GM23338 (cell line): ENCODE measurements around the gene RAD54L2. TPM values are rescaled to one million over a fixed set of nuclear protein-coding genes. Genes with fewer than 3 reads are reported as not detected.
"Not testable (repeated sequence)": the region's sequence is repeated elsewhere in the genome, so short reads cannot be mapped to it uniquely, and the experiment has no call there.

Source experiments
- ATAC-seq: fragments of 200-7000 bp; cut with Tn5 transposase; 3 replicates; pipeline ENCODE4 v1.9.1; 2020
- DNase-seq: peaks from one replicate; pipeline ENCODE4 v3.0.0-alpha.2; 2015; ENCODE audit warnings: low spot score
- H2AFZ ChIP-seq: fragments of 200-600 bp; sonication (generic); 2 replicates; pipeline ENCODE4 v1.8.0; 2016; ENCODE audit warnings: antibody characterized with exemption, mild to moderate bottlenecking, moderate library complexity
- H3F3A ChIP-seq: fragments of 200-600 bp; sonication (generic); replicated peaks from 2 replicates; pipeline ENCODE4 v1.8.0; 2017; ENCODE audit warnings: antibody characterized with exemption, mixed run types, low read depth
- H3K27ac ChIP-seq: fragments of 200-600 bp; sonication (generic); 2 replicates; pipeline ENCODE4 v1.6.1; 2016; ENCODE audit warnings: low read depth
- H3K27me3 ChIP-seq: fragments of 200-600 bp; sonication (generic); 2 replicates; pipeline ENCODE4 v1.8.0; 2016; ENCODE audit warnings: mild to moderate bottlenecking, mixed run types, moderate library complexity; ENCODE audit not compliant: insufficient read depth
- H3K36me3 ChIP-seq: fragments of 200-600 bp; sonication (generic); 2 replicates; pipeline ENCODE4 v1.8.0; 2016; ENCODE audit warnings: mild to moderate bottlenecking; ENCODE audit not compliant: insufficient read depth
- H3K4me1 ChIP-seq: fragments of 200-600 bp; sonication (generic); 2 replicates; pipeline ENCODE4 v1.8.0; 2016; ENCODE audit warnings: mild to moderate bottlenecking, moderate library complexity; ENCODE audit not compliant: insufficient read depth
- H3K4me2 ChIP-seq: fragments of 200-600 bp; sonication (generic); 2 replicates; pipeline ENCODE4 v1.7.1; 2017; ENCODE audit warnings: mixed run types
- H3K4me3 ChIP-seq: fragments of 200-600 bp; sonication (generic); 2 replicates; pipeline ENCODE4 v1.6.1; 2016; ENCODE audit warnings: mixed run types
- H3K79me2 ChIP-seq: fragments of 200-600 bp; sonication (generic); replicated peaks from 2 replicates; pipeline ENCODE4 v1.8.0; 2017; ENCODE audit warnings: mild to moderate bottlenecking; ENCODE audit not compliant: insufficient read depth
- H3K9me2 ChIP-seq: fragments of 200-600 bp; sonication (generic); 2 replicates; pipeline ENCODE4 v1.8.0; 2017; ENCODE audit not compliant: insufficient read depth
- H4K20me1 ChIP-seq: fragments of 200-600 bp; sonication (generic); replicated peaks from 2 replicates; pipeline ENCODE4 v1.8.0; 2017; ENCODE audit warnings: mild to moderate bottlenecking; ENCODE audit not compliant: insufficient read depth
- H3K27ac Mint-ChIP-seq: 2 replicates; pipeline ENCODE4 v1.8.0; 2020; ENCODE audit warnings: inconsistent platforms, mild to moderate bottlenecking, moderate library complexity, mixed read lengths
- H3K27me3 Mint-ChIP-seq: 3 replicates; pipeline ENCODE4 v1.8.0; 2022; ENCODE audit warnings: low read depth, mild to moderate bottlenecking, moderate library complexity, mixed read lengths, inconsistent platforms; ENCODE audit not compliant: insufficient read depth, poor library complexity
- H3K36me3 Mint-ChIP-seq: 3 replicates; pipeline ENCODE4 v1.8.0; 2021; ENCODE audit warnings: low read depth, mild to moderate bottlenecking, inconsistent platforms, moderate library complexity, mixed read lengths
- H3K4me1 Mint-ChIP-seq: 3 replicates; pipeline ENCODE4 v1.8.0; 2020; ENCODE audit warnings: mild to moderate bottlenecking, inconsistent platforms, mixed read lengths
- H3K4me3 Mint-ChIP-seq: 3 replicates; pipeline ENCODE4 v1.8.0; 2021; ENCODE audit warnings: moderate library complexity, mild to moderate bottlenecking, inconsistent platforms, mixed read lengths
- H3K9me3 Mint-ChIP-seq: 3 replicates; pipeline ENCODE4 v1.8.0; 2020; ENCODE audit warnings: moderate library complexity, mild to moderate bottlenecking, inconsistent platforms, mixed read lengths
- EZH2phosphoT487 ChIP-seq: fragments of 200-600 bp; sonication (generic); IDR thresholded peaks from one replicate; pipeline ENCODE4 v1.8.1; 2018; ENCODE audit warnings: antibody characterized with exemption; ENCODE audit not compliant: unreplicated experiment
- JUNB ChIP-seq: IDR thresholded peaks from one replicate; pipeline ENCODE4 v1.6.1; 2016; ENCODE audit warnings: antibody characterized with exemption; ENCODE audit not compliant: unreplicated experiment
- NANOG ChIP-seq: IDR thresholded peaks from 2 replicates; pipeline ENCODE4 v1.6.1; 2016; ENCODE audit warnings: antibody characterized with exemption, borderline replicate concordance
- ZNF331 ChIP-seq: fragments of 250-450 bp; sonication (Bioruptor Pico); IDR thresholded peaks from 2 replicates; pipeline ENCODE4 v1.5.0; 2020; ENCODE audit warnings: low read depth, mild to moderate bottlenecking, moderate library complexity
- polyA plus RNA-seq: library from polyadenylated mRNA; unstranded; fragments of >200 nt; fragmentation: Nextera tagmentation; extraction: Ambion mirVana; gene quantifications from 2 replicates; pipeline ENCODE4 v1.2.1, GENCODE V29; 2016
- total RNA-seq: library from RNA; depleted of rRNA; stranded (reverse); fragments of >200 nt; shearing (Covaris generic); gene quantifications from 2 replicates; pipeline ENCODE4 v1.2.3, GENCODE V29; 2014
- TF ChIP-seq, protein P1 (sequence below): IDR thresholded peaks from 2 replicates; pipeline ENCODE4 v1.6.1; 2016; ENCODE audit warnings: antibody characterized with exemption
- TF ChIP-seq, protein P2 (sequence below): IDR thresholded peaks from one replicate; pipeline ENCODE4 v1.6.1; 2018; ENCODE audit warnings: antibody characterized with exemption; ENCODE audit not compliant: unreplicated experiment
- TF ChIP-seq, protein P3 (sequence below), 2 experiments: fragments of 200-600 bp in 1 of 2; sonication (generic) in 1 of 2; conservative IDR thresholded peaks; 2 replicates each; pipeline versions ENCODE4 v1.5.1 to v1.6.1; 2016 to 2017; ENCODE audit warnings: antibody characterized with exemption in 2 of 2, low read depth in 2 of 2, mild to moderate bottlenecking in 2 of 2, moderate library complexity in 1 of 2

Gene RAD54L2
- total and polyA plus RNA-seq, 2 experiments from 2014 or later: 9.4 to 29.2 TPM

DNA sequence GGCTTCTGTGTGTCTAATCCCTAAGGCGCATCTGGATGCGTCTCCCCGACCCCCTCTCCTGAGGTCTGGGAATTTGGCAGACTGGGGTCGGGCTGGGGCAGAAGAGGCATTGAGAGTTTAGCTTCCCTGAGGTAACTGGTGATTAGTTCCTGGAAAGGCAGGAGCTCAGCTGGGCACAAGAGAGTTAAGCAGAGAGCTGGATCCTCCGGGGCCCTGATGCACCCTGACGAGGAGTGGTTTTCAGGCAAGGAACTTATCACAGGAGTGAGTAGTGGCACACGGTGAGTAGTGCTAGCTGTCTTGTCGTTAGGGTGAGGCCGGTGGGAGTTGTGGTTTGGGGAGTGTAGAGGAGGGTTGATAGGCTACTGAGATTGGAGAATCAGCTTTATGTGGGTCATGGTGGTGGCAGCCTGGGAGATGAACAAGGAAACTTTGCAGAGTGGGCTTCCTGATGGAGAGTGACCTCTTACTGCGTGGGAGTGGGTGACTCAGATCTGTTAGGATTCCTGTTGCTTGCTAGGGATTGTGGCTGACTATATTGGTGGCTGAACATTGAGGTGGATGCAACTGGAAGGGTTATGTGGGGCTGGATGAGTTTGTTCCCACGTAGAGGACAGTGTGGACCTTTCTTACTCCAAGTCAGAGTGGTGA lies 897 bp downstream of the RAD54L2 start (continued):
- no peak for TF ChIP-seq JUNB

DNA sequence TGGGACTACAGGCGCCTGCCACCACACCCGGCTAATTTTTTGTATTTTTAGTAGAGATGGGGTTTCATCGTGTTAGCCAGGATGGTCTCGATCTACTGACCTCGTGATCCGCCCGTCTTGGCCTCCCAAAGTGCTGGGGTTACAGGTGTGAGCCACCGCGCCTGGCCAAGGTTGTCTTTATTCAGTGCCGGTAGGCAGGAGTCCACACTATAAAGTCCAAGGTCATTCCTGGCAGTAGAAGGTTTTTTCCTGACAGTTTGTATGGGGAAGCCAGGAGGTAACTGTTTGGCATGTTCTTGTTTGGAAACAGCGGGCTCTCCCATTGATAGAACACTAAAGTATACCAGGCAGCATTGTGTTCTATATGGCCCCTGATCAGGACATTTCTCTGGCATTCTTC lies 4.1 kb downstream of the RAD54L2 start:
- DNase-seq, H3K27ac Mint-ChIP-seq, H3K27me3 ChIP-seq, H3K36me3 ChIP-seq, H3K4me2 ChIP-seq, H3K9me2 ChIP-seq, ATAC-seq, H2AFZ ChIP-seq, H3K4me3 Mint-ChIP-seq, H3K4me3 ChIP-seq, H3K9me3 Mint-ChIP-seq, H3F3A ChIP-seq, H3K27ac ChIP-seq: not testable (repeated sequence)
- Mint-ChIP-seq H3K36me3 (peaks cover 19% of the 10 kb centered on the region; the same call in 2 of the 3 replicates), H3K4me1 (peaks cover 11% of the 10 kb centered on the region), H3K27me3 (peaks cover 11% of the 10 kb centered on the region)
- H3K4me1 ChIP-seq: peaks cover 15% of the 10 kb centered on the region
- peaks cover 13% of the 10 kb centered on the region for H4K20me1 ChIP-seq
- H3K79me2 ChIP-seq: peaks cover 89% of the 10 kb centered on the region

DNA sequence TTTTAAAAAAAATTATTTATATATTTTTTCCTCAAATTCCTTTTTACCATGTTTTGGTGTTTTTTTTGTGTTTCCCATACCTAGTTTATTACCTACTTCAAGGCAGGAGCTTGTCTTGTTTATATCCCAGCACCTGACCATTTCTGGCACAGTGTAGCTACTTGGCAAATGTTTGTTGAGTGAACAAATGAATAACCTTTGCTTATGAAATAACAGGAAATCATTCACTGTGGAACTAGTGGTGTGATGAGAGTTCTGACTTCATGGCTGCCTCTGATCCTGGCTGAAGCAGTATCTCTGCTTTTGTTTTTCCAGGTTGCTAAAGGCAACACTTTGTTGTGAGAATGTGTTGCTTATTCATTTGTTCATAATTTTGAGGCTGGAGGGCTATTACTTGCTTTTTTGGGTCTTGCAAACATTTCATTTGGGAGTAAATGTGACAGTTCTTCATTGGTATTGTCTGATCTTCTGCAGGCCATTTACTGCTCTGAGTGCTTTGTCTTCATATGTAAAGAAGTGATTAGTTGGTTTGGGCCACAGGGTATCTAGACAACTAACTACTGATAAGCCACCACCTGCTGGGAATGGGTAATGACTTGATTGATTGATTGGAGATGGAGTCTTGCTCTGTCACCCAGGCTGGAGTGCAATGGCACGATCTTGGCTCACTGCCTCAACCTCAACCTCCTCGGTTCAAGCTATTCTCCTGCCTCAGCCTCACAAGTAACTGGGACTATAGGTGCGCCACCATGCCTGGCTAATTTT lies 5.7 kb downstream of the RAD54L2 start:
- no peak overlapping the region for H3K4me3 ChIP-seq
- no peak for DNase-seq
- H3K27ac Mint-ChIP-seq: no peak overlapping the region
- TF ChIP-seq EZH2phosphoT487: no peak
- TF ChIP-seq, protein P1, sequence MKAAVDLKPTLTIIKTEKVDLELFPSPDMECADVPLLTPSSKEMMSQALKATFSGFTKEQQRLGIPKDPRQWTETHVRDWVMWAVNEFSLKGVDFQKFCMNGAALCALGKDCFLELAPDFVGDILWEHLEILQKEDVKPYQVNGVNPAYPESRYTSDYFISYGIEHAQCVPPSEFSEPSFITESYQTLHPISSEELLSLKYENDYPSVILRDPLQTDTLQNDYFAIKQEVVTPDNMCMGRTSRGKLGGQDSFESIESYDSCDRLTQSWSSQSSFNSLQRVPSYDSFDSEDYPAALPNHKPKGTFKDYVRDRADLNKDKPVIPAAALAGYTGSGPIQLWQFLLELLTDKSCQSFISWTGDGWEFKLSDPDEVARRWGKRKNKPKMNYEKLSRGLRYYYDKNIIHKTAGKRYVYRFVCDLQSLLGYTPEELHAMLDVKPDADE: no peak
- TF ChIP-seq NANOG: no peak
- TF ChIP-seq, protein P2, sequence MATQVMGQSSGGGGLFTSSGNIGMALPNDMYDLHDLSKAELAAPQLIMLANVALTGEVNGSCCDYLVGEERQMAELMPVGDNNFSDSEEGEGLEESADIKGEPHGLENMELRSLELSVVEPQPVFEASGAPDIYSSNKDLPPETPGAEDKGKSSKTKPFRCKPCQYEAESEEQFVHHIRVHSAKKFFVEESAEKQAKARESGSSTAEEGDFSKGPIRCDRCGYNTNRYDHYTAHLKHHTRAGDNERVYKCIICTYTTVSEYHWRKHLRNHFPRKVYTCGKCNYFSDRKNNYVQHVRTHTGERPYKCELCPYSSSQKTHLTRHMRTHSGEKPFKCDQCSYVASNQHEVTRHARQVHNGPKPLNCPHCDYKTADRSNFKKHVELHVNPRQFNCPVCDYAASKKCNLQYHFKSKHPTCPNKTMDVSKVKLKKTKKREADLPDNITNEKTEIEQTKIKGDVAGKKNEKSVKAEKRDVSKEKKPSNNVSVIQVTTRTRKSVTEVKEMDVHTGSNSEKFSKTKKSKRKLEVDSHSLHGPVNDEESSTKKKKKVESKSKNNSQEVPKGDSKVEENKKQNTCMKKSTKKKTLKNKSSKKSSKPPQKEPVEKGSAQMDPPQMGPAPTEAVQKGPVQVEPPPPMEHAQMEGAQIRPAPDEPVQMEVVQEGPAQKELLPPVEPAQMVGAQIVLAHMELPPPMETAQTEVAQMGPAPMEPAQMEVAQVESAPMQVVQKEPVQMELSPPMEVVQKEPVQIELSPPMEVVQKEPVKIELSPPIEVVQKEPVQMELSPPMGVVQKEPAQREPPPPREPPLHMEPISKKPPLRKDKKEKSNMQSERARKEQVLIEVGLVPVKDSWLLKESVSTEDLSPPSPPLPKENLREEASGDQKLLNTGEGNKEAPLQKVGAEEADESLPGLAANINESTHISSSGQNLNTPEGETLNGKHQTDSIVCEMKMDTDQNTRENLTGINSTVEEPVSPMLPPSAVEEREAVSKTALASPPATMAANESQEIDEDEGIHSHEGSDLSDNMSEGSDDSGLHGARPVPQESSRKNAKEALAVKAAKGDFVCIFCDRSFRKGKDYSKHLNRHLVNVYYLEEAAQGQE: no peak
- TF ChIP-seq, protein P3, sequence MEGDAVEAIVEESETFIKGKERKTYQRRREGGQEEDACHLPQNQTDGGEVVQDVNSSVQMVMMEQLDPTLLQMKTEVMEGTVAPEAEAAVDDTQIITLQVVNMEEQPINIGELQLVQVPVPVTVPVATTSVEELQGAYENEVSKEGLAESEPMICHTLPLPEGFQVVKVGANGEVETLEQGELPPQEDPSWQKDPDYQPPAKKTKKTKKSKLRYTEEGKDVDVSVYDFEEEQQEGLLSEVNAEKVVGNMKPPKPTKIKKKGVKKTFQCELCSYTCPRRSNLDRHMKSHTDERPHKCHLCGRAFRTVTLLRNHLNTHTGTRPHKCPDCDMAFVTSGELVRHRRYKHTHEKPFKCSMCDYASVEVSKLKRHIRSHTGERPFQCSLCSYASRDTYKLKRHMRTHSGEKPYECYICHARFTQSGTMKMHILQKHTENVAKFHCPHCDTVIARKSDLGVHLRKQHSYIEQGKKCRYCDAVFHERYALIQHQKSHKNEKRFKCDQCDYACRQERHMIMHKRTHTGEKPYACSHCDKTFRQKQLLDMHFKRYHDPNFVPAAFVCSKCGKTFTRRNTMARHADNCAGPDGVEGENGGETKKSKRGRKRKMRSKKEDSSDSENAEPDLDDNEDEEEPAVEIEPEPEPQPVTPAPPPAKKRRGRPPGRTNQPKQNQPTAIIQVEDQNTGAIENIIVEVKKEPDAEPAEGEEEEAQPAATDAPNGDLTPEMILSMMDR (conservative IDR thresholded peaks at IDR 0.05; ENCODE audit: low read depth in 2 of 2): no peak
- TF ChIP-seq ZNF331 (CRISPR knock-in tag): no peak
- TF ChIP-seq JUNB: no peak

More for the DNA sequence above, 5.7 kb downstream of the RAD54L2 start:
- H3K4me1 ChIP-seq: peaks cover 15% of the 10 kb centered on the region
- H3F3A ChIP-seq: no peaks in the 10 kb centered on the region
- ATAC-seq: no peak
- H3K36me3 ChIP-seq: no peaks in the 10 kb centered on the region; the same call in 1 of the 2 replicates
- Mint-ChIP-seq H3K27me3 (peaks cover 9% of the 10 kb centered on the region), H3K4me1 (peaks cover 11% of the 10 kb centered on the region), H3K36me3 (peaks cover 19% of the 10 kb centered on the region; the same call in 2 of the 3 replicates), H3K4me3 (no peak overlapping the region), H3K9me3 (no peaks in the 10 kb centered on the region)
- no peak overlapping the region for H3K4me2 ChIP-seq
- H3K27me3 ChIP-seq: no peaks in the 10 kb centered on the region
- no peak overlapping the region for H2AFZ ChIP-seq
- H4K20me1 ChIP-seq: peaks cover 13% of the 10 kb centered on the region
- no peaks in the 10 kb centered on the region for H3K9me2 ChIP-seq
- H3K79me2 ChIP-seq: peaks cover 97% of the 10 kb centered on the region
- H3K27ac ChIP-seq: no peak overlapping the region
